Measurements from ENCODE around the gene SORBS1. TPM values are rescaled to one million over a fixed set of nuclear protein-coding genes. Genes with fewer than 3 reads are reported as not detected.

SORBS1 gene
- 3.2 and 7.9 TPM in 2 replicates for total RNA-seq
- polyA plus RNA-seq: 1.8 and 2.0 TPM in 2 replicates
- polyA plus RNA-seq (2011; cell fraction: cytosol; rRNA removed): 1.9 and 2.1 TPM in 2 replicates
- polyA plus RNA-seq (2011; cell fraction: nucleus; rRNA removed): 5.1 and 6.9 TPM in 2 replicates
- 0.87 and 1.6 TPM in 2 replicates for polyA plus RNA-seq (2012)
- polyA minus RNA-seq: 5.1 and 7.9 TPM in 2 replicates
- polyA minus RNA-seq (2011; cell fraction: cytosol; rRNA and poly(A)+ RNA removed): 0.51 TPM
- 11.1 and 17.3 TPM in 2 replicates for polyA minus RNA-seq (2011; cell fraction: nucleus; rRNA and poly(A)+ RNA removed)
- Bru-seq, nascent RNA: percentile 50 among the genes with signal in this experiment
- BruChase-seq, experiment 1, labeled RNA remaining after a 6-hour chase: percentile 34 among the genes with signal in this experiment
- percentile 37 among the genes with signal in this experiment for BruChase-seq, experiment 2, labeled RNA remaining after a 2-hour chase
- long read RNA-seq, partial matches to known transcripts: 1 of 2 reads
- long read RNA-seq, other reads (novel, unspliced or antisense): 1 of 2 reads

GRCh38 chr10:95561177-95561863 is at the start of gene SORBS1:
Gene SORBS1, minus strand, starts transcription at chr10:95561371. Its CDS starts 120,236 bp downstream, at chr10:95441135.
- H3K27me3 ChIP-seq (ENCODE audit: control insufficient read depth in 2 of 2, insufficient read depth in 2 of 2, low read length in 2 of 2): peaks cover 2 to 7% of the 10 kb centered on the region in 2 experiments
- TF ChIP-seq FOS (IDR thresholded peaks at IDR 0.05; ENCODE audit: borderline replicate concordance, insufficient read depth, low read length) (no peak), CTCF (IDR thresholded peaks at IDR 0.05; ENCODE audit: extremely low read depth in 1 of 2, insufficient read depth in 1 of 2, low read depth in 1 of 2, low read length in 2 of 2) (no peak), GATA2 (IDR thresholded peaks at IDR 0.05; ENCODE audit: insufficient read depth, insufficient read length, low read depth, low read length) (no peak), POLR2A (IDR thresholded peaks at IDR 0.05; ENCODE audit: low read depth, low read length) (peak; percentile 65), EZH2 (IDR thresholded peaks at IDR 0.05; ENCODE audit: borderline replicate concordance, low read depth, low read length, severe bottlenecking) (no peak), POLR2AphosphoS5 (IDR thresholded peaks at IDR 0.05; ENCODE audit: insufficient read depth, low read depth, low read length) (peak; percentile 74), JUN (IDR thresholded peaks at IDR 0.05; ENCODE audit: borderline replicate concordance, insufficient read depth, insufficient read length, low read depth) (no peak)
- H3K9me3 ChIP-seq (replicated peaks; ENCODE audit: control insufficient read depth, insufficient read depth, low read length): no peaks in the 10 kb centered on the region
- BruUV-seq (replicated peaks): no TSS peak
- dilution Hi-C loops (cut with MboI; ENCODE audit: extremely low pct_ligation_motif_present, low sequenced_read_pairs): no loop called here
- intact Hi-C loops (cut with micrococcal nuclease): loop anchor here (1.0 to 2.0 kb wide), 8 partner anchors 25 to 131 kb away; partner anchors contain the start of gene ALDH18A1
- CTCF ChIA-PET: interaction anchor here (0.9 to 1.3 kb wide), 3 partner anchors 81 to 428 kb away, joined by 3 to 4 read pairs (median 3); no protein-coding TSS in a partner anchor
- peak within 1 kb of the TSS; percentile 74 to 94 (median 88) for H3K4me3 ChIP-seq (replicated peaks in 1 of 3; ENCODE audit: insufficient read depth in 1 of 3, low read depth in 1 of 3, low read length in 3 of 3)
- peak; percentile 98 for DNase-seq (ENCODE audit: low read depth, low spot score)
- POLR2A ChIA-PET: no interaction called here
- peak; percentile 98 for FAIRE-seq
- H3K4me1 ChIP-seq (ENCODE audit: control insufficient read depth, extremely low read depth, insufficient read depth, low read length): peaks cover 2% of the 10 kb centered on the region
- peak within 1 kb of the TSS; percentile 82 for H3K9ac ChIP-seq (replicated peaks; ENCODE audit: extremely low read depth, insufficient read depth, low read length)
- H2AFZ ChIP-seq (ENCODE audit: low read depth, low read length): peak within 1 kb of the TSS; percentile 94
- H3K79me2 ChIP-seq (ENCODE audit: control insufficient read depth, insufficient read depth, low read length): no peaks in the 10 kb centered on the region
- H4K20me1 ChIP-seq (replicated peaks; ENCODE audit: control insufficient read depth, extremely low read depth, insufficient read depth, low read length): no peaks in the 10 kb centered on the region
- H3K4me2 ChIP-seq (ENCODE audit: insufficient read depth, low read length): peak within 1 kb of the TSS; percentile 95
- peak within 1 kb of the TSS; percentile 55 for H3K27ac ChIP-seq (ENCODE audit: insufficient read depth, low read depth, low read length)
- no peaks in the 10 kb centered on the region for H3K36me3 ChIP-seq (ENCODE audit: control insufficient read depth in 2 of 2, extremely low read depth in 1 of 2, insufficient read depth in 2 of 2, low read length in 2 of 2)
- no peaks in the 10 kb centered on the region for H3K9me1 ChIP-seq (replicated peaks; ENCODE audit: control insufficient read depth, extremely low read depth, insufficient read depth, low read length)

Measured in endothelial cell of umbilical vein (primary cell).